HG03135 (cell line): Measurements from ENCODE around the gene PFKFB1.

Experiments
- ATAC-seq: cut with Tn5 transposase; IDR thresholded peaks from one replicate; pipeline ENCODE4 v1.9.1; 2021; ENCODE audit warnings: mild to moderate bottlenecking, moderate library complexity; ENCODE audit not compliant: unreplicated experiment

Gene PFKFB1

DNA sequence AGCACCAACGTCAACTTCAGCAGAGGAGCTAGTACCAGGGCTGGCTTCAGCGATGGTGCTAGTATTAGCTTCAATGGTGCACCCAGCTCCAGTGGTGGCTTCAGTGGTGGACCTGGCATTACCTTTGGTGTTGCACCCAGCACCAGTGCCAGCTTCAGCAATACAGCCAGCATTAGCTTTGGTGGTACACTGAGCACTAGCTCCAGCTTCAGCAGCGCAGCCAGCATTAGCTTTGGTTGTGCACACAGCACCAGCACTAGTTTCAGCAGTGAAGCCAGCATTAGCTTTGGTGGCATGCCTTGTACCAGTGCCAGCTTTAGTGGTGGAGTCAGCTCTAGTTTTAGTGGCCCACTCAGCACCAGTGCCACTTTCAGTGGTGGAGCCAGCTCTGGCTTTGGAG lies 65.1 kb downstream of the PFKFB1 start:
- ATAC-seq = no peak

DNA sequence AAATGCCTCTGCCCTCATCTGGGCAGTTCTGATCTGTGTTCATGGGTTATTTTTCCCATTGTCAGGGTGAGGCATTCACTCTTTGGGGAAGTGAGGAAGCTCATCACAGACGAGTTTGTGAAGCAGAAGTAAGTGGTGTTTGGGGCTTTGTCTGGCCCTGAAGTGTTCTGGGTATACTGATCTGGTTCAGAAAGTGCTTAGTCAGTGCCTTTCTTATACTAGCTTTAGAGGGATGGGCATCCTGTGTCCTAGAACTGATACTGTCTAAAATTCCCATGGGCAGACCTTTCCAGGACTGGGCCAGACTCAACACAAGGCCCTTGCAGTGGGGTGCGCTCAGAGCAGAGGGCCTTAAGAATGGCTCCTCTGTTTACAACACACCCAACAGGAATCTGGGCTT lies 67.0 kb downstream of the PFKFB1 start:
- ATAC-seq = no peak

DNA sequence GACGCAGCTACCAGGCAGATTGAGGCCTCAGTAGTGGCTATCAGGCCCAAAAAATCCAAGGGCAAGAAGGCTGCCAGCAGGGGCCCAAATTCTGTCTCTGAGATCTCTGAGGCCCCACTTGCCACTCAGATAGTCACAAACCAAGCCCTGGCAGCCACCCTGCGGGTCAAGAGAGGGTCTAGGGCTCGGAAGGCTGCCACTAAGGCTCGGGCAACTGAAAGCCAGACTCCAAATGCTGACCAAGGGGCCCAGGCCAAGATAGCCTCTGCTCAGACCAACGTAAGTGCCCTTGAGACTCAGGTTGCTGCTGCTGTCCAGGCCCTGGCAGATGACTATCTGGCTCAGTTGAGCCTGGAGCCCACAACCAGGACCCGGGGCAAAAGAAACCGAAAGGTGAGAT lies 70.6 kb downstream of the PFKFB1 start:
- no peak for ATAC-seq

DNA sequence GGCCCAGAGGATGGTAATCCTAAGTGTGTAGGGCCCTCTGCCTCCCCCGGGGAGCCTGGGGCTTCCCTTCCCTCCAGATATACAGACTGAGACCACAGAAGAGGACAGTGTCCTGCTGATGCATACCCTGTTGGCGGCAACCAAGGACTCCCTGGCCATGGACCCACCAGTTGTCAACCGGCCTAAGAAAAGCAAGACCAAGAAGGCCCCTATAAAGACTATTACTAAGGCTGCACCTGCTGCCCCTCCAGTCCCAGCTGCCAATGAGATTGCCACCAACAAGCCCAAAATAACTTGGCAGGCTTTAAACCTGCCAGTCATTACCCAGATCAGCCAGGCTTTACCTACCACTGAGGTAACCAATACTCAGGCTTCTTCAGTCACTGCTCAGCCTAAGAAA lies 71.4 kb downstream of the PFKFB1 start:
- ATAC-seq = no peak

DNA sequence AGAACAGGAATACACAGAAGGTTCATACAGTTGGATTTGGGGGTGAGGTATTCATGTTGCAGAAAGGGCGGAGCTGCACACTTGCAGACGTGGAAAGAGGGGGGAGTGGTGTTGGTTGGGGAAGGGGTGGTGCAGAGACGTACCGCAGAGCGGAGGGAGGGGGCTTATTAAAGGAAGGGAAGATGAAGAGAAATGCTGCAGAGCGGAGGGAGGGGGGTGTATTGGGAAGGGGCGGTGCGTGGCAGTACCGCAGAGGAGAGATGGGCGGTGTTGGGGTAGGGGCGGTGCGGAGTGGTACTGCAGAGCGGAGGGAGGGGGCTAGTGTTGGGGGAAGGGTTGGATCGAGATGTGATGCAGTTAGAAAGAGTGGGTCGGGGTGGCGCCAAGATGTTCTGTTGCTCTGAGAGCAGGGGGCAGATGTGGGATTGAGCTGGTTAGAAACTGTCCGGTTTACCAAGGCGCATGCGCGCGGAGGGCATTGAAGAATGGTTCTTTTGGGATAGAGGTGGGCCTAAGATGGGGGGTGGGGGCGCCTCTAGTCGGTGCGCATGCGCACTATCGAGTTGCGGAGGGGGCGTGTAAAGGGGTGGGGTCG lies 72.5 kb downstream of the PFKFB1 start:
- ATAC-seq = no peak

DNA sequence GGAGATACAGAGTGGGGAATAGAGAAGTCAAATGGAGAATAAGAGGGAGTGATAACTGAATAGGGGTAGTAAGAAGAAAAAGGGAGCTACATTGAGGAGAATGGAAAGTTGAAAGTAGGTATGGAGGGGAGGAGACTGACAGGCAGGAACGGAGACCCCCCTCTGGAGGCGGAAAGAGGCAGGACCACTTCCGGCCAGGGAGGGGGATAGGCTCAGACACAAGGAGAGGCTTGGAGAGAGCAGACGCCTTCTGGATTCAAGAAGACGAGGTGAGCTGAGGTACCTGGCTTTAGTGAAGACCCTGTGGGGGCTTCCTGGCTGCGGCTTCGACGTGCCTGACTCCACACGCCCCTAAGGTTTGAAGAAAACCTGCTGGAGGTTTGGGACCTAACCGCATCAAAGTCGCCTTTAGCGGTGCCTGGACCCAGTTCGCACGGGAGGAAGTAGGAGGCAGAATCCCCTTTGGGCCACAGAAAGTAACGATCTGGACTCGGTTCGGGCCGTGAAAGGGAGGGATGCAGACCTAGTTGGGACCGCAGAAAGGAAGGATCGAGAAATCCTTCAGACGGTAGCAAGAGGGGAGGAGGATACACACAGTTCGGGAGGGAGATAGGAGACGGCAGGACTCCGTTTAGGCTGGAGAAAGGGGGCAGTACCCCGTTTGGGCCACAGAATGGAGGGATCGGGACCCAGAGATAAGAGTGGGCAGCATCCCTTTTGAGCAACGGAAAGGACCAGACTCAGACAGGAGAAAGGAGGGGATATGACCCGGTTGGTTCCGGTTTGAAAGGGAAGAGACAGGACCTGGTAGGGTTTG lies 73.2 kb downstream of the PFKFB1 start, which contains the start of gene TRO:
Gene TRO, plus strand, starts transcription at position 215 of the 817 bp plus-strand sequence. CDS start 1,423 bp downstream, outside the sequence.
- ATAC-seq = no peak

DNA sequence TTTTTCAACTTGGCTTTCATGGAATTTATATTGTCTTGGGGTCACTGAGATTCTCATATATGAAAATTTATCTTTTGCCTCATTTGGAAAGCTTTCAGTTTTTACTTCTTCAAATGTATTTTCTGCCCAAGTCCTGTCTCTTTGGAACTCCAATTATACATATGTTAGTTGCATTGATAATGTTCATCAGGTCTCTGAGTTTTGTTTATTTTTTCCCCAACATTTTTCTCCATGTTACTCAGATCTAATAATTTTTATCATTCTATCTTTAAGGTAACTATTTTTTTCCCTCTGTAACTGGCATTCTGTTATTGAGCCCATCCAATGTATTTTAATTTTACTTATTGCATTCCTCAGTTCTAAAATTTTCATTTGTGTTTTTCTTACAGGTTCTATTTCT lies 84.0 kb downstream of the PFKFB1 start:
- no peak for ATAC-seq

DNA sequence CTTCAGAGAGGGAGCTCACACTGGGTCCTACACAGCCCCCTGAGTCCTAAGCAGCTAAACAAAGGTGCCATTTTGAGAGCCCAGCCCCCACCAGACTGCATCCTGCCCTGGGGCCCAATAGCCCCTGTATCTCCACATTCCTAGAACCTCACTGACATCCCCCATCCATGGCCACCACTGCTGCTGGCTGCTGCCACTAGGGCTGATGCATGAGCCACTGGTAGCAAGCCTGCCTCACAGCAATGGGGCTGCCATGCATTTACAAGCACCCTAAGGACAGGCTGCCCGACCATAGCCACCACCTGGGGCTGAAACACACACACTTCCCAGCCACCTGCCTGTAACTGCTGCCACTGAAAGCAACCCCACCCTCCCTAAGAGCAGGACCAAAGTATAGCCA lies 99.8 kb downstream of the PFKFB1 start:
- no peak for ATAC-seq

DNA sequence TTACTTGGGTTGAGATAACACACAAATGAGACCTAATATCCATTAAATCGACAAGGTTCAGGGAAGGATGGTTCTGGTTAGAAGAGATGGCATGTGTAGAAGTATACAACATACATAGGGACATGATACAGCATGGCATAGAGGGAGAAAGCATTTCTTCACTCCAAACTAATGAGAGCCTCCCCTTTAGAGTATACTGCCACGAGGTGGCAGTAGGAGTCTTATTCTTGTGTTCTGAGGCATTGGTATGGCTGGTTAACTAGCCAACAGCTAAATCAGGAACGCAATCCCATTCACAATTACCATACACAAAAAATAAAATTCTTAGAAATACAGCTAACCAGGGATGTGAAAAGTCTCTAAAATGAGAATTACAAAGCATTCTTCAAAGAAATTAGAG lies 102.4 kb downstream of the PFKFB1 start:
- no peak for ATAC-seq

DNA sequence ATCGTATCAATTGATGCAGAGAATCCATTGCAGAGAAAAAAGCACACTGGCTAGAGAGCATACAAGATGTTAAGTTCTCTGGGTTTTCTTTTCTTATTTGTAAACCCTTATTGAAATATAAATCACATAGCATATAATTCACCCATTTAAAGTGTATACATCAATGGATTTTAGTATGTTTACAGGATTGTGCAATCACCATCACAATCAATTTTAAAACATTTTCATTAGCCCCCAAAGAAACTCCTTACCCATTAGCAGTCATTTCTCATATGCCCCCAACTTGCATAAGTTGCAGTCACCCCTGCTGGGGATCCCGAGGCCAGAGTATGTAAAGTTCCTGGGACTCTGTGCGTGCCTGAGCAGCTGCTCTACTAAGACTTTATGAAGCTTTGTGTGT lies 108.2 kb downstream of the PFKFB1 start:
- no peak for ATAC-seq
